Measurements from ENCODE around the gene ELMOD2.

Gene ELMOD2

DNA sequence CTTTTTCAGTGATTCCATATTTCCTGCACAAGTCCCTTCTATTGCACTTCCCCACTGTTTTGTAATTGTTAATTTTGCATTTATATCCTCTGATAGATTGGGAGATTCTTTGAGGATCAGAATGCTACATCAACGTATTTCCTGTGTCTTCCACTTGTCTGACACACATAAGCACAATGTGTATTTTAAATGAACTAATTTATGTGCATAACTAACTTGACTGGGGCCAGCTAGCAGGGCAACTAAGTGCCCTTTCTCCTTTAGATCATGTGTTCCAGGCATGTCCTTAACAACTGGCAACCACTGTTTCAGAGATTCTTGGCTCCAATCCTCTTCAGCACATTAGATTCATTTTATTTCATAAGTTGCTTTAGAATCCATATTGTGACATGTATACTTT lies 60.5 kb downstream of the ELMOD2 start:
- no peak for FAIRE-seq

DNA sequence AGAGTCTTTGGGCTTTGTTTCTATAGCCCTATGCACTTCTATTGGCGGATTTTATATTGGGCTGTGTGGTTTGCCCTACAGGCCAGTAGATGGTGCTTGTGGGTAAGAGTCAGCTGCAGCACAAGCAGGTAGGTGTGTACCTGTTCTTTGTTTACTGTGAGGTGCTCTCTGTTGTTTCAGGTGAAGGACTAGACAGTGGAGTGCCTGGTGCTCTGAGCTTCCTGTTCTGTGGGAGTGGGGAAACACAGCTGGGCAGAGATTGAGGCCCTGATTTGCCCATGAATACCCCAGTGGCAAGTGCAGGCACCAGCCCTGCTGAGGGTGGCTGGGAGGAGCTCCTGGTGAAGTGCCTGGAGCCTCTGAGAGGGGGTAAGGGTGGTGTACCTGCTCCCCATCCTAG lies 71.1 kb downstream of the ELMOD2 start:
- no peak for FAIRE-seq

- no peak for FAIRE-seq
Measured at GRCh38 chr4:140600408-140600807, 76.4 kb downstream of the ELMOD2 start.

GRCh38 chr4:140602714-140603113 lies 78.7 kb downstream of the ELMOD2 start:
- no peak for FAIRE-seq

DNA sequence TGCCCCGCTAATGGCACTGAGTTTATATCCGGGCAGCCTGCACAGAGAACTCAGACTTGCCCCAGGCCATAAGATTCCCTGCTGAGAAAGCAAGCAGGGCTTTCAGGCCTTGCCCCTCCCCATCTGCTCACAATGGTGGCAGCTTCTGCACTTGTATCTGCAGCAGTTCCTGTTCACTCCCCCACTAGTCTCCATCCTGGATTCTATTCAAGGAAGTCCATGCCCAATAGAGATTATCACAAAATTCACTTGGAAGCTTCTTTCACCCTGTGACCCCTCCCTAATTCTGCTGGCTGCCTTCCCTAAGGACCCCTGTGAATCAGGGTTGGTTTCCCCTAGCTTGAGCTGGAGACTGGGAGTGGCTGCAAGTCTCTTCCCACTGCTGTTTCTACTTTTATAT lies 79.3 kb downstream of the ELMOD2 start:
- no peak for FAIRE-seq

Data from G401.6 (cell line).